CD4-positive, alpha-beta T cell treated with Interleukin-17A for 4 hours (primary cell): ENCODE measurements around the gene SPSB3.
"Not testable (repeated sequence)": the region's sequence is repeated elsewhere in the genome, so short reads cannot be mapped to it uniquely, and the experiment has no call there.

Experiments
- DNase-seq: peaks from one replicate; pipeline ENCODE4 v3.0.0-alpha.2; 2020; ENCODE audit warnings: mixed read lengths

SPSB3 gene

GRCh38 chr16:1816396-1817275 is 34.3 kb upstream of the SPSB3 start:
- DNase-seq, result no peak

DNA sequence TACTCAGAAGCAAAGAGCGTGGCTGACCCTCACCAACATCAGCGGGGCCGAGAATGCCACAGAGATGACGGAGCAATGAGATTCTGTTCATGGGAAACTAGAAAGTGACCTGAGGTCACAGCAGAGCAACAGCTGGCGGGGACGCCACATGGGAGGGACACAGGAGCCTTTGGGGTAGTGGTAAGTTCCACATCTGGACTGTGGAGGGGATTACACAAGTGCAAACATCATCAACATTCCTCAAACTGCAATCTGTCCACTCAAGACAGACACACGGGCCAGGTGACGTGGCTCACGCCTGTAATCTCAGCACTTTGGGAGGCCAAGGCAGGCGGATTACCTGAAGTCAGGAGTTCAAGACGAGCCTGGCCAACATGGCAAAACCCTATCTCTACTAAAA is 33.1 kb upstream of the SPSB3 start:
- DNase-seq, result no peak

DNA sequence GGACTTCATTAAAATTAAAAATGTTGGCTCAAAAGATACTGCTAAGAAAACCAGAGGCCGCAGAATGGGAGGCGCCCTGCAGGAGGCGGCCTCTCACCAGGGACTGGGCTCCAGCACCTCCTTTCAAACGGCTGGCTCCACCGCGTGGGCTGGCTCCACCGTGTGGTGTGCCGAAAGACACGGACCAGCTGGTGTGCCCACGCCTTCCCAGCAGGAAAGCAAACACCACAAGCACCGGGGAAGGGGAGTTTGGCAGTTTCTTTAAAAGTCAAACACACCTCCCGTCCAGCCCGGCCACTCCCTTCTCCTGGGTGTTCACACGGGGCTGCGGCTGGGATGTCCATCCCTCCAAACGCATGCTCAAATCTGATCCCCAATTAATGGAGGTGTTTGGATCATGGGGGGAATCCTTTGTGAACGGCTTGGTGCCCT is 30.4 kb upstream of the SPSB3 start:
- DNase-seq, result peak; percentile 68

GRCh38 chr16:1810536-1810935 is 28.2 kb upstream of the SPSB3 start:
- DNase-seq, result no peak

DNA sequence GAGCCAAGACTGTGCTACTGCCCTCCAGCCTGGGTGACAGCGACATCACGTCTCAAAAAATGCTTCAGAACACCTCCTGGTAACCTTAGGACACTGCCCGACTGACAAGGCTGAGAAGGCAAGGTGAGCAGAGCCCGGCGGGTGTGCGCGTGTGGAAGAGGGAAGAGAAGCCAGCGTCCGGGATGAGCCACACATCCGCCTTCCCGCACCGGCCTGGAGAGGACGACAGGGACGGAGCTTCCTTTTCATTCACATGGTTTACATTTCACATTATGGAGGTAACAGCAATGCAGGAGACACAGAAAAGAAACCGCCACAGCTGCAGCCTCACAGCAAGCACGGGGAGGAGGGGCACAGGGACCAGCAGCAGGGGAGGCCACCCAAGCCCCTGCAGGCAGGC is 27.7 kb upstream of the SPSB3 start:
- DNase-seq, result no peak

GRCh38 chr16:1809281-1809801 is 27.0 kb upstream of the SPSB3 start:
- no peak for DNase-seq

DNA sequence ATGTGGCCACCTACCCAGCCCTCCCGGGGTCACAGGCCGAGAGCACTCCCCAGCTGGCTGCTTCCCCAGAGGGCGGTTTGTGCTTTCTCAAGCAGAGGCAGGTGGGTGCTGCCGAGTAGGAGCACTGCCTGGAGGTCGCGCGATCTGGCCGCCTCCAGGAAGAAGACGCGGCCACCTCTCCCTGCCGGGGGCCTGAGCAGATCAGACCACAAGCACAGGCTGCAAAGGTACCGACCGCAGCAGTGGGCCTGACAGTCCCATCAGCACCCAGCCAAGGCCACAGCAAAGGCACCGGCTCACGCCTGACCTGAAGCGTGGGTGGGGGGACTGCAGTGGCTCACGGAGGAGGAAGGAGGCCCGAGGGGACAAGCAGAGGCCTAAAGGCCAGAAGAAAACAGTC is 26.3 kb upstream of the SPSB3 start:
- no peak for DNase-seq

DNA sequence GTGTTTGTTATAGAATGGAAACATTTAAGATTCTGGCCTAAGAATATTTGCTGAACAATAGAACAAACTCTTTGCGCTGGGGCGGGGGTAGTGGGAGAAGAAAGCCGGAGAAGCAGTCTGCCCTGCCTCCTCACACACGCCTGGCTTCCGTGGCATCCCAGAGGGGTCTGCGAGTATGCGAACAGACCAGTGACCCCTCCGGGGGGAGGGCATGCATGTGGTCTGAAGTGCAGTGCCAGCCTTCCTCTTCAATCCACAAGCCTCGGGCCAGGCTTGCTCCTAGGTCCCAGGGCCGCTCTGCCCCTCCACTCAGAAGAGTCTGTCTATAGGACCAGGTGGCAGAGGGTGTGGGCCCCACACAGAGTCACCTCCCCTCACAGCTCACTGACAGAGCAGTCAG is 25.3 kb upstream of the SPSB3 start:
- DNase-seq, result no peak

- DNase-seq, result no peak
Observed at GRCh38 chr16:1800701-1801100, 18.3 kb upstream of the SPSB3 start.

DNA sequence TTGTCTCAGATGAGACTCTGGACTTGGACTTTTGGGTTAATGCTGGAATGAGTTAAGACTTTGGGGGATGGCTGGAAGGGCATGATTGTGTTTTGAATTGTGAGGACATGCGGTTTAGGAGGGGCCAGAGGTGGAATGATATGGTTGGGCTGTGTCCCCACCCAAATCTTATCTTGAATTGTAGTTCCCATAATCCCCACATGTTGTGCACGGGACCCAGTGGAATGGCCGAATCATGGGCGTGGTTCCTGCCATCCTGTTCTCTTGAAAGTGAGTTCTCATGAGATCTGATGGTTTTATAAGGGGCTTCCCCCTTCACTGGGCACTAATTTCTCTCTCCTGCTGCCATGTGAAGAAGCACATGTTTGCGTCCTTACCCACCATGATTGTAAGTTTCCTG is 16.9 kb upstream of the SPSB3 start:
- DNase-seq, result not testable (repeated sequence)

DNA sequence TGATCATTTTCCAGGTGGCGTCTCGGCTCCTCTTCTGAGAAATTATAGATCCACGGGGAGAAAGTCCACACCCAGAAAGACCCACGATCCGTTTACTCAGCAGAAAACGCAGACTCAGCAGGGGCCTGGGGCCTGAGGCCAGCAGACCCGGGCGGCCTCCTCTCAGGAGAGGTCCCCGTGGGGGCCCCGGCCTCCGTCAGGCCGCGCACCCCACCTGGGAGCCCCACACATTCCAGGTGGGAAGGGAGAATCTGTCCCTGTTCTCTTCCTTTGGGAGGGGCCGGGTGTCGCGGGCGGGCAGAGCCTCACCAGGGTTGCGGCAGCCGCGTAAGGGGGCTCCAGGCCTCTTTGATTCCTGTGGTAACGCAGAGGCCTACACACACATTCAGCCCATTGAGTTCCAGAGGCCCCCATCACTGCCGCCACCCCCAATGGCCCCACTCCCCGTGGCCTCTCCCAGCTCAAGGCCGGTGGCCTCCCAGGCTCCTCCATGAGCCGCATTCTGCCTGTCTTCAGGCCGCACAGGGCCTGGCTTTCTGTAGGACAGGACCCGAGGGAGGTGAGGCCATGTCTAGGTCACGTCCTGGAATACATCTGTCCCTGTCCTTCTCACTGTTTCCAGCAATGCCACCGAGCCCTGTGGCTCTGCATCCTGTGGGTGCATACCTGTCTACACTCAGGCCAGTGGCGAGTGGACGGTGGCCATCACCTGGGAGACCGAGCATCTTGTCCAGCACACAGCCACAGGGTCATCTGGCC is 12.7 kb upstream of the SPSB3 start:
- no peak for DNase-seq

DNA sequence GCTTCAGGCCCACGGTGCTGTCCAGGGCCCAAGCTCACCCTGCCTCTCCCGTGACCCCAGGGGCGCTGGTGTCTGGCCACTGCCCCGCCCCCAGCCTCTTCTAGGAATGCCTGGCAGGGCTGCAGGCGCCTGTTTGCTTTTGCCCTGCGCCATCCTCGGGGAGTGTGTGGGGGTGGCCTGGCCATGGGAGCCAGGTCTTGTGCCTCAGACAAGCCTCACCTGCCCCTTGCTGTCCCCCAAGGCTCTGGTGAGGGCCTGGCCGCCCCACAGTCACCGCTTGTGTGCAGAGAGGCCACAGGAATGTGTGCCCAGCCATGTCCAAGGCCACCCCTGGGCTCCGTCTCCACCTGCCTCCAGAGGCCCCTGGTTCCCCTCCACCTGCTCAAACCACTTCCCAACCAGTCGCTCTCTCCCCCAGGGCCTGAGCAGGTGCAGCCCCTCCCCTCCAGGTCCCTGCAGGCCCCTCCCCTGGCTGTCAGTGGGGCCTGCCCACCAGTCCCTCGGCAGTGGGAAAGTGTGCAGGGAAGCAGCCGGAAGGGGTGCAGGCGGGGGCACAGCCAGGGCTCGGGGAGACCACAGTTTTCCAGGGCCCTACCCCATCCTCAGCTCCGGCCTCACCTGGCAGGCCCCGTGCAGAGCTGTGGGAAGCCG is 12.0 kb upstream of the SPSB3 start:
- DNase-seq, result no peak

DNA sequence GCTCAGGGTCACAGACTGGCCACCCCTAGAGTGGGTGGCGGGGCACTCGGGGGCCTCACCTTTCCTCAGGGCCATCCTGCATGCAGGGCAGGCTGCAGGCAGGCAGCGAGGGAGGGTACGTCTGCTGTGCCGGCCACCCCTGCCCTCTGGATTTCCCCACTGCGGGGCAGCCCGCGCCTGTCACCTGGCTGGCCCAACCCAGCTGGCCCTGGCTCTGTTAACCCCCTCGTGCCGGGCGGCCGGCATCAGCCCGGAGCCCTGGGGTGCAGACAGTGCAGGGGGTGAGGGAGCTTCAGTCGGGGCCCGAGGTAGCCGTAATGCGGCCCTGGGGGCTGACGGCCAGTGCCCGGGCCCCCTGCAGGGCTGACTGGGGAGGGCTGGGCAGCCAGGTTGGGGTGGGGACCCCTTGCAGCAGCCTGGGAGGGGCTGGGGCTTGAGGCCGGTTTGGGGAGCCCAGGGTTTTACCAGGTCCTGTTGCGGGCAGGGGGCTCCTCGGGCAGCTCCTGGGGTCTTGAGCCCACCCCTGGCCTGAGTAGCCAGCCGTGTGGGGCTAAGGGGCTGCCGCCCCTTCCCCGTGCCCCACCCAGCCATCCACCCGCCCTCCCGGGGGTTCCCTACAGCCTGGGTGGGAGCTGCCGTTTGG is 11.3 kb upstream of the SPSB3 start, which contains the start of gene IGFALS:
Gene IGFALS, minus strand, starts transcription at position 128 of the 643 bp plus-strand sequence. Its CDS starts 53 bp downstream, at position 75.
- DNase-seq, result no peak

DNA sequence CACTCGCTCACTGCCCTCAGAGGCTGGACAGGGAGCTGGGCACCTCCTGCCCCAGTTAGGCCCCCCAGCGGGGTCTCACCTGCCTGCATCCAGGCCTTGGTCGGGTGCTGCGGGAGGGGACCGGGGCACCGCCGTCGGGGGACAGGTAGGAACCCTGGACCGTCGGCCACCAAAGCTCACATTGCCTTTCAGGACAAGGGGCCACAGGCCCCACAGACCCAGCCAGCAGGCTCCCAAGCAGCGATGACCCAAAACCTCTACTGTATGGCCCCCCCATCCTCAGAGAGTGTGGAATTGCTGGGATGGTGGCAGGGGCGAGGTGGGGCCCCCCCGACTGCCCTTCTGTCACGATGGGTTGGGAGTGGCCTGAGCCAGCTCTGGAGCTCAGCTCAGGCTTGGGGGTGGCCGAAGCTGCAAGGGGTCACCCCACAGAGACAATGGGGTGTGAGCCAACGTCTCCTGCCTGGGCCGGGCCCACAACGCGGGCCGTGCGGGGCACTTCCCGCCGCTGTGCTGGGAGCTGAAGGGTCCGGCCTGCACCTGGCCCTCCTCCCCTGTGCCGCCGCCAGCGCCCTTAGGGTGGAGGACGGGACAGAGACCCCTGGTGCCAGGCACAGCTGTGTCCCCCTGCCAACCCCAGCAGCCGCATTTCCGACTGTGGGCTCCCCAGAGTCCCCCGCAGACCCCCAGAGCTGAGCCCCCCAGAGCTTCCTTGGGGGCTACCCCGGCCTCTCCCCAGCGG is 10.6 kb upstream of the SPSB3 start:
- no peak for DNase-seq

- DNase-seq, result no peak
Observed at GRCh38 chr16:1791943-1792812, 9.8 kb upstream of the SPSB3 start.

DNA sequence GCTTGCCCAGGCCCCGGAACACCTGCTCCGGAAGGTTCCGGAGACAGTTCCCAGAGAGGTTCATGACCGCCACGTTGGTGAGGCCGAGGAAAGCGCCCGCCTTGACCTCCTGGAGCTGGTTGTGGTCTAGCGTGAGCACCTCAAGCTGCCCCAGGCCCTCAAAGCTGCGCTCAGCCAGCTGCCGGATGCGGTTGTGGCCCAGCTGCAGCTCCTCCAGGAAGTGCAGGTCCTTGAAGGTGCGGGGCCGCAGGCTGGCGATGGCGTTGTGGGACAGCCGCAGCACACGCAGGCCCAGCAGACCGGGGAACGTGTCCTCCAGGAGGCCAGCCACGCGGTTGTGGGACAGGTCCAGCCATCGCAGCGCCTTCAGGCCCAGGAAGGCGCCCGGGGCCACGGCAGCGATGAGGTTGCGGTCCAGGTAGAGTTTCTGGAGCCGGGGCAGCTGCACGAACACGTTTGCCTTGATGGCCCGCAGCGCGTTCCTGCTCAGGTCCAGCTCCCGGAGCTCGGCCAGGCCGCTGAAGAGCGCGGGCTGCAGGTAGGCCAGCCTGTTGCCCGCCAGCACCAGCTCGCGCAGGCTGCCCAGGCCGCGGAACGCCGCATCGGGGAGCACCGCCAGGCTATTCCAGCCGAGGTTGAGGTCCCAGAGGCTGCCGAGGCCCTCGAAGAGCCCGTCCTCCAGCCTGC is 9.0 kb upstream of the SPSB3 start:
- DNase-seq, result no peak

- no peak for DNase-seq
Observed at GRCh38 chr16:1790611-1791255, 8.4 kb upstream of the SPSB3 start.

GRCh38 chr16:1790261-1790610 is 7.9 kb upstream of the SPSB3 start:
- DNase-seq, result no peak

- no peak for DNase-seq
Observed at GRCh38 chr16:1789643-1790045, 7.3 kb upstream of the SPSB3 start.

- DNase-seq, result no peak
Observed at GRCh38 chr16:1788708-1789100, 6.3 kb upstream of the SPSB3 start.
